Osteoblast (primary cell): Measurements from ENCODE around the gene TERT. TPM values are rescaled to one million over a fixed set of nuclear protein-coding genes. Genes with fewer than 3 reads are reported as not detected.

ENCODE experiments used
- DNase-seq: peaks from one replicate; pipeline ENCODE4 v3.0.0; 2011; ENCODE audit warnings: low spot score, mixed read lengths; ENCODE audit not compliant: insufficient read length; ENCODE audit errors: missing footprints
- H2AFZ ChIP-seq: 2 replicates; pipeline ENCODE4 v1.6.0; 2011; ENCODE audit warnings: mild to moderate bottlenecking, low read length
- H3K27ac ChIP-seq: 2 replicates; pipeline ENCODE4 v1.5.1; 2011; ENCODE audit warnings: mild to moderate bottlenecking, low read depth, low read length, moderate library complexity
- H3K27me3 ChIP-seq: 2 replicates; pipeline ENCODE4 v1.6.0; 2012; ENCODE audit warnings: mild to moderate bottlenecking, control low read depth, inconsistent platforms, low read length, moderate library complexity; ENCODE audit not compliant: insufficient read depth
- H3K36me3 ChIP-seq: 2 replicates; pipeline ENCODE4 v1.5.1; 2011; ENCODE audit warnings: mild to moderate bottlenecking, low read length, control low read depth, moderate library complexity; ENCODE audit not compliant: insufficient read depth
- H3K4me1 ChIP-seq: 2 replicates; pipeline ENCODE4 v1.5.1; 2011; ENCODE audit warnings: mild to moderate bottlenecking, low read length, control low read depth, moderate library complexity; ENCODE audit not compliant: insufficient read depth
- H3K4me2 ChIP-seq: 2 replicates; pipeline ENCODE4 v1.6.0; 2011; ENCODE audit warnings: mild to moderate bottlenecking, low read length; ENCODE audit not compliant: insufficient read depth
- H3K4me3 ChIP-seq: fragments of 200-600 bp; sonication (generic); 3 replicates; pipeline ENCODE4 v1.5.1; 2012; ENCODE audit warnings: mild to moderate bottlenecking, low read length, inconsistent platforms; ENCODE audit not compliant: insufficient read depth
- H3K79me2 ChIP-seq: 2 replicates; pipeline ENCODE4 v1.6.0; 2012; ENCODE audit warnings: mild to moderate bottlenecking, low read length, control low read depth, inconsistent platforms; ENCODE audit not compliant: insufficient read depth
- H3K9me3 ChIP-seq: 2 replicates; pipeline ENCODE4 v1.5.1; 2011; ENCODE audit warnings: low read depth, low read length, control low read depth
- H4K20me1 ChIP-seq: 2 replicates; pipeline ENCODE4 v1.6.0; 2012; ENCODE audit warnings: mild to moderate bottlenecking, low read length, control low read depth; ENCODE audit not compliant: insufficient read depth
- total RNA-seq: library from RNA; depleted of rRNA; stranded (reverse); fragments of >200 nt; gene quantifications from 2 replicates; pipeline ENCODE4 v1.2.3, GENCODE V29; 2012
- TF ChIP-seq, protein P1 (sequence below): IDR thresholded peaks from 2 replicates; pipeline ENCODE4 v1.5.1; 2011; ENCODE audit warnings: mild to moderate bottlenecking, low read depth, low read length, moderate library complexity; ENCODE audit errors: extremely low read depth

TERT gene
- total RNA-seq, 1 donor = not detected

DNA sequence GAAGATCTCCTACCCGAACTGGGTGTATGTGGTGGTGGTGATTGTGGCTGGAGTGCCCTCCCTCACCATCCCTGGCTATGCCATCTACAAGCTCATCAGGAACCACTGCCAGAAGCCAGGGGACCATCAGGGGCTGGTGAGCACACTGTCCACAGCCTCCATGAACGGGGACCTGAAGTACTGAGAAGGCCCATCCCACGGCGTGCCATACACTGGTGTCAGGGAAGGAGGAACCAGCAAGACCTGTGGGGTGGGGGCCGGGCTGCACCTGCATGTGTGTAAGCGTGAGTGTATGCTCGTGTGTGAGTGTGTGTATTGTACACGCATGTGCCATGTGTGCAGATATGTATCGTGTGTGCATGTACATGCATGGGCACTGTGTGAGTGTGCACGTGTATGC lies 73.1 kb downstream of the TERT start:
- Histone ChIP-seq H3K9me3 (no peaks in the 10 kb centered on the region), H3K27ac (no peak overlapping the region), H3K27me3 (no peaks in the 10 kb centered on the region)

DNA sequence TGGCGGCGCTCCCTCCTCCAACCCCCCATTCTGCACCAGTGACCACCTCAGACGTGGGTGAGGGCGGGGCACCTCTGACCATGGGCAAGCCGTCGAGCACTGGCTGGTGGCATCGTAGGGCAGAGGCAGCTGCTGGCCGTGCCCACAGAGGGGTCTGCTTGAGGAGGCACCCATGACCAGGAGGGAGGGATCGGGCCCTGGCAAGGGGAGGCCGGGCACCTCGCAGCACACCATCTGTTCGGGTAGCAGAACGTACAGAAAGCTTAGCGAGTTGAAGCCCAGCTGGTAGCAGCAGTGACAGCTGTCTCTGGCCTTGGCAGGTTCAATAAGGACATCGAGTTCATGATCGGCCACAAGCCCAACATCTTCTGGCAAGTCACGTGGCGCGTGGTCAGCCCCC lies 74.0 kb downstream of the TERT start:
- Histone ChIP-seq H3K27me3 (no peaks in the 10 kb centered on the region), H3K36me3 (no peaks in the 10 kb centered on the region), H3K4me2 (no peak overlapping the region), H3K79me2 (no peaks in the 10 kb centered on the region), H3K4me3 (no peak overlapping the region), H3K27ac (no peak overlapping the region), H2AFZ (no peak overlapping the region), H3K9me3 (no peaks in the 10 kb centered on the region), H4K20me1 (no peaks in the 10 kb centered on the region), H3K4me1 (no peaks in the 10 kb centered on the region)
- DNase-seq = no peak
- TF ChIP-seq, protein P1, sequence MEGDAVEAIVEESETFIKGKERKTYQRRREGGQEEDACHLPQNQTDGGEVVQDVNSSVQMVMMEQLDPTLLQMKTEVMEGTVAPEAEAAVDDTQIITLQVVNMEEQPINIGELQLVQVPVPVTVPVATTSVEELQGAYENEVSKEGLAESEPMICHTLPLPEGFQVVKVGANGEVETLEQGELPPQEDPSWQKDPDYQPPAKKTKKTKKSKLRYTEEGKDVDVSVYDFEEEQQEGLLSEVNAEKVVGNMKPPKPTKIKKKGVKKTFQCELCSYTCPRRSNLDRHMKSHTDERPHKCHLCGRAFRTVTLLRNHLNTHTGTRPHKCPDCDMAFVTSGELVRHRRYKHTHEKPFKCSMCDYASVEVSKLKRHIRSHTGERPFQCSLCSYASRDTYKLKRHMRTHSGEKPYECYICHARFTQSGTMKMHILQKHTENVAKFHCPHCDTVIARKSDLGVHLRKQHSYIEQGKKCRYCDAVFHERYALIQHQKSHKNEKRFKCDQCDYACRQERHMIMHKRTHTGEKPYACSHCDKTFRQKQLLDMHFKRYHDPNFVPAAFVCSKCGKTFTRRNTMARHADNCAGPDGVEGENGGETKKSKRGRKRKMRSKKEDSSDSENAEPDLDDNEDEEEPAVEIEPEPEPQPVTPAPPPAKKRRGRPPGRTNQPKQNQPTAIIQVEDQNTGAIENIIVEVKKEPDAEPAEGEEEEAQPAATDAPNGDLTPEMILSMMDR = no peak

More for the DNA sequence above, 73.1 kb downstream of the TERT start:
- Histone ChIP-seq H2AFZ (no peak overlapping the region), H3K36me3 (no peaks in the 10 kb centered on the region), H3K79me2 (no peaks in the 10 kb centered on the region), H3K4me1 (no peaks in the 10 kb centered on the region), H4K20me1 (no peaks in the 10 kb centered on the region), H3K4me3 (no peak overlapping the region), H3K4me2 (no peak overlapping the region)
- TF ChIP-seq, protein P1 = no peak
- DNase-seq = no peak

DNA sequence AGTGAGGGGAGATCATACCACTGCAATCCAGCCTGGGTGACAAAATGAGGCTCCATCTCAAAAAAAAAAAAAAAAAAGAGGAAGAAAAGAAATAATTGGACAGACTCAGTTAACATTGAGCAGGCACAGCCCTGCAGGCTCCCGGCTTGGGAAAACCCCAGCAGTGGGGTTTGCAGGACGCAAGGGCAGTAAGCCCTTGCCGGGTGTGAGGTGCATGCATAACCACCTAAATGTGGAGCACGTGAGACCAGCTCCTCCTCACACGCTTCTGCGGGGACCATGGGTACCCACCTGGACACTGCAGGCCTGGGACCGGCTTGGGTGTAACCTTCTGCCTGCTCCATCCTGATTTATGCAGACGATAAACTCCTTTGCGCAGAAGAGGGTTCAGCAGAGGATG lies 74.5 kb downstream of the TERT start:
- no peak for DNase-seq
- no peaks in the 10 kb centered on the region for H3K27me3 ChIP-seq

DNA sequence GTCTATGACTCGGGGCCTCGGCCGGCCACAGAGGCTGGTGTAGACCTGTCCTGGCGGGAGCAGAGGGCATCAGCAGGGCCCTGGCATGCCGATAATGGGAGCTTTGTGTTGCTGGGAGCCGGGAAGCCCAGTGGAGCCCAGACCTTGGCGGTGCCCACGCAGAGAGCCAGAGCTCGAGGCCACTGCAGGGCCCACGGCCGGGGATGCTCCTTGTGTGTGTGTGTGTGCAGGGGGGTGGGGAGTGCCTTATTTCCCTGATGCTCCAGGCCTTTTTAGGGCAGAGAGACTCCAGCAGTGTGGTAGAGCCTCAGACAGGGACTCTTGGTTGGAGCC lies 75.1 kb downstream of the TERT start:
- DNase-seq = no peak
- TF ChIP-seq, protein P1 = no peak
- H2AFZ ChIP-seq = no peak overlapping the region
- H3K4me2 ChIP-seq = no peak overlapping the region
- H3K4me3 ChIP-seq = no peak overlapping the region
- H4K20me1 ChIP-seq = no peaks in the 10 kb centered on the region
- H3K79me2 ChIP-seq = no peaks in the 10 kb centered on the region
- no peaks in the 10 kb centered on the region for H3K4me1 ChIP-seq
- H3K27me3 ChIP-seq = no peaks in the 10 kb centered on the region
- H3K36me3 ChIP-seq = no peaks in the 10 kb centered on the region
- H3K27ac ChIP-seq = no peak overlapping the region
- no peaks in the 10 kb centered on the region for H3K9me3 ChIP-seq

More for the DNA sequence above, 74.5 kb downstream of the TERT start:
- H3K36me3 ChIP-seq = no peaks in the 10 kb centered on the region
- TF ChIP-seq, protein P1 = no peak
- H3K9me3 ChIP-seq = no peaks in the 10 kb centered on the region
- H3K4me1 ChIP-seq = no peaks in the 10 kb centered on the region
- no peak overlapping the region for H3K4me3 ChIP-seq
- H3K79me2 ChIP-seq = no peaks in the 10 kb centered on the region
- no peaks in the 10 kb centered on the region for H4K20me1 ChIP-seq
- no peak overlapping the region for H3K4me2 ChIP-seq
- H2AFZ ChIP-seq = no peak overlapping the region
- no peak overlapping the region for H3K27ac ChIP-seq
